IPS-NIHi11 (cell line): ENCODE measurements around the gene COL11A2.
"Not testable (repeated sequence)": the region's sequence is repeated elsewhere in the genome, so short reads cannot be mapped to it uniquely, and the experiment has no call there.

Experiments
- DNase-seq: peaks from one replicate; pipeline ENCODE4 v3.0.0; 2012; ENCODE audit warnings: mixed read lengths, low spot score

COL11A2 gene

GRCh38 chr6:33156561-33156960 is 35.7 kb downstream of the COL11A2 start:
- no peak for DNase-seq

GRCh38 chr6:33154349-33154748 is 37.9 kb downstream of the COL11A2 start:
- DNase-seq, result no peak

GRCh38 chr6:33151050-33151449 is 41.2 kb downstream of the COL11A2 start:
- no peak for DNase-seq

GRCh38 chr6:33150560-33150959 is 41.7 kb downstream of the COL11A2 start:
- DNase-seq, result not testable (repeated sequence)

- peak; percentile 55 for DNase-seq
Measured at GRCh38 chr6:33147807-33148666, 44.2 kb downstream of the COL11A2 start.

GRCh38 chr6:33144373-33144772 is 47.9 kb downstream of the COL11A2 start:
- DNase-seq, result no peak

- DNase-seq, result peak; percentile 31
Measured at GRCh38 chr6:33143113-33143770, 49.0 kb downstream of the COL11A2 start.

GRCh38 chr6:33142501-33143070 is 49.7 kb downstream of the COL11A2 start:
- no peak for DNase-seq

- no peak for DNase-seq
Measured at GRCh38 chr6:33140556-33140955, 51.7 kb downstream of the COL11A2 start.

GRCh38 chr6:33139596-33140206 is 52.6 kb downstream of the COL11A2 start:
- no peak for DNase-seq

- DNase-seq, result no peak
Measured at GRCh38 chr6:33136310-33136900, 55.9 kb downstream of the COL11A2 start.

GRCh38 chr6:33132081-33132524 is 60.2 kb downstream of the COL11A2 start:
- no peak for DNase-seq

GRCh38 chr6:33128318-33128717 is 63.9 kb downstream of the COL11A2 start:
- DNase-seq, result no peak

GRCh38 chr6:33126101-33126714 is 66.1 kb downstream of the COL11A2 start:
- peak; percentile 69 for DNase-seq

- no peak for DNase-seq
Measured at GRCh38 chr6:33124947-33125346, 67.3 kb downstream of the COL11A2 start.

- no peak for DNase-seq
Measured at GRCh38 chr6:33124525-33124901, 67.8 kb downstream of the COL11A2 start.

- DNase-seq, result peak; percentile 23
Measured at GRCh38 chr6:33123732-33124524, 68.3 kb downstream of the COL11A2 start.

GRCh38 chr6:33123181-33123580 is 69.1 kb downstream of the COL11A2 start:
- DNase-seq, result no peak

GRCh38 chr6:33120001-33120400 is 72.3 kb downstream of the COL11A2 start:
- no peak for DNase-seq

- DNase-seq, result no peak
Measured at GRCh38 chr6:33118525-33119123, 73.6 kb downstream of the COL11A2 start.
